ENCODE measurements around the gene SPRY1.

Gene SPRY1

GRCh38 chr4:123430501-123430900 is 33.9 kb downstream of the SPRY1 start:
- no peak for DNase-seq (ENCODE audit: insufficient read length, low spot score)
- no peak for TF ChIP-seq CTCF (IDR thresholded peaks at IDR 0.05; ENCODE audit: insufficient read depth, missing control alignments)
- FAIRE-seq, result no peak

GRCh38 chr4:123433573-123433972 is 37.0 kb downstream of the SPRY1 start:
- no peak for DNase-seq (ENCODE audit: insufficient read length, low spot score)
- TF ChIP-seq CTCF (IDR thresholded peaks at IDR 0.05; ENCODE audit: insufficient read depth, missing control alignments), result no peak
- FAIRE-seq, result peak; percentile 85

GRCh38 chr4:123433976-123434375 is 37.4 kb downstream of the SPRY1 start:
- DNase-seq (ENCODE audit: insufficient read length, low spot score) (no peak), FAIRE-seq (no peak)
- no peak for TF ChIP-seq CTCF (IDR thresholded peaks at IDR 0.05; ENCODE audit: insufficient read depth, missing control alignments)

- FAIRE-seq (no peak), DNase-seq (ENCODE audit: insufficient read length, low spot score) (no peak)
- TF ChIP-seq CTCF (IDR thresholded peaks at IDR 0.05; ENCODE audit: insufficient read depth, missing control alignments), result no peak
Observed at GRCh38 chr4:123435246-123436113, 38.9 kb downstream of the SPRY1 start.

- DNase-seq (ENCODE audit: insufficient read length, low spot score) (no peak), FAIRE-seq (no peak)
- no peak for TF ChIP-seq CTCF (IDR thresholded peaks at IDR 0.05; ENCODE audit: insufficient read depth, missing control alignments)
Observed at GRCh38 chr4:123438031-123438430, 41.4 kb downstream of the SPRY1 start.

GRCh38 chr4:123443401-123444289 is 47.0 kb downstream of the SPRY1 start:
- FAIRE-seq, result no peak
- no peak for DNase-seq (ENCODE audit: insufficient read length, low spot score)
- no peak for TF ChIP-seq CTCF (IDR thresholded peaks at IDR 0.05; ENCODE audit: insufficient read depth, missing control alignments)

Data from D721Med (cell line).